Measurements from ENCODE around the gene LCAT.

Gene LCAT

DNA sequence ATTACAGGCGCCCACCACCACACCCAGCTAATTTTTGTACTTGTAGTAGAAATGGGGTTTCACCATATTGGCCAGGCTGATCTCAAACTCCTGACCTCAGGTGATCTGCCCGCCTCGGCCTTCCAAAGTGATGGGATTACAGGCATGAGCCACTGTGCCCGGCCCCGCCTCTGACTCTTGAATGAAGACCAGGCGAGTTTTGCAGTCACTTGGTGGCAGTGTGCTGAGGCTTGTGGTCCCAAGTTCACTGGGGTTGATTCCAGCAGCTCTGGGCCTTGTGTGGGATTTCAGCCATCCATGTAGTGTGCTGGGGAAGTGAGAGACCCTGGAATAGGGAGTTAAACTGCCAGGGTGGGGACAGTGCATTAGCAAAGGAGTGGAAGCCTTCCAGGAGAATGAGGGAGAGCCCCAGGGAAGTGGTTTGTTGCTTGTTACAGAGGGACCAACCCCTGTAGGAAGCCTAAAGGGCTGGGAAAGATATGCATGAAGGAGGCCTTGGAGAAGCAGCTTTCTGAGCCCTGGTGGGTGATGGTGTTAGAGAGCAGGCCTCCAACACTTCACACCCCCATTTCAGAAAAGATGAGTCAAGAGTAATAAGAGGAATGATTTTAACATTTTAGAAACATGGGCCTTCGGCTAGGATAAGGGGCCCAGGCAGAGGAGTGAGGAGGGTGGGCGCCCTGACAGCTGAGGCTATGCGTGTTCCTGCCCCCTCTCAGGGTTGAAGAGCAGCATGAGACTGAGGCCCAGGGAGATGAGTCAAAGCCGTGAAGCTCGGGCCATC lies 36.3 kb downstream of the LCAT start:
- H3K27me3 Mint-ChIP-seq, result no peaks in the 10 kb centered on the region

GRCh38 chr16:67902831-67903230 lies 41.1 kb downstream of the LCAT start:
- H3K36me3 Mint-ChIP-seq, result peaks cover 9% of the 10 kb centered on the region
- ATAC-seq (ENCODE audit: low read depth) (no peak), DNase-seq (ENCODE audit: low spot score in 2 of 2) (no peak)
- no peaks in the 10 kb centered on the region for H3K9me3 Mint-ChIP-seq
- no peaks in the 10 kb centered on the region for H3K27me3 Mint-ChIP-seq
- H3K27ac Mint-ChIP-seq, result no peak overlapping the region
- H3K4me3 Mint-ChIP-seq, result no peak overlapping the region
- H3K4me1 Mint-ChIP-seq, result peaks cover 11% of the 10 kb centered on the region

More for the DNA sequence above, 36.3 kb downstream of the LCAT start:
- Mint-ChIP-seq H3K36me3 (peaks cover 17% of the 10 kb centered on the region), H3K4me3 (no peak overlapping the region), H3K9me3 (no peaks in the 10 kb centered on the region), H3K4me1 (peaks cover 8% of the 10 kb centered on the region), H3K27ac (no peak overlapping the region)
- no peak for DNase-seq (ENCODE audit: low spot score in 2 of 2)
- no peak for ATAC-seq (ENCODE audit: low read depth)

DNA sequence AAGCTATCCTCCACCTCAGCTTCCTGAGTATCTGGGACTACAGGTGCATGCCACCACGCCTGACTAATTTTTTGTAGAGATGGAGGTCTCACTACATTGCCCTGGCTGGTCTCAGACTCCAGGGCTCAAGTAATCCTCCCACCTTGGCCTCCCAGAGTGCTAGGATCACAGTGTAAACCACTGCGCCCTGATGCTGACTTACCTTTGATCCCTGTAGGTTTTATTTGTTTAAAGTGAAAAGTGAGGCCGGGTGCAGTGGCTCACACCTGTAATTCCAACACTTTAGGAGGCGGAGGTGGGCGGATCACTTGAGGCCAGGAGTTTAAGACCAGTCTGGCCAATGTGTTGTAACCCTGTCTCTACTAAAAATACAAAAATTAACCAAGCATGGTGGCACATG lies 42.2 kb downstream of the LCAT start:
- no peaks in the 10 kb centered on the region for H3K9me3 Mint-ChIP-seq
- no peak for DNase-seq (ENCODE audit: low spot score in 2 of 2)
- H3K36me3 Mint-ChIP-seq, result peaks cover 7% of the 10 kb centered on the region
- H3K27ac Mint-ChIP-seq, result no peak overlapping the region
- ATAC-seq (ENCODE audit: low read depth), result no peak
- H3K4me1 Mint-ChIP-seq, result peaks cover 13% of the 10 kb centered on the region
- H3K4me3 Mint-ChIP-seq, result no peak overlapping the region
- no peaks in the 10 kb centered on the region for H3K27me3 Mint-ChIP-seq

DNA sequence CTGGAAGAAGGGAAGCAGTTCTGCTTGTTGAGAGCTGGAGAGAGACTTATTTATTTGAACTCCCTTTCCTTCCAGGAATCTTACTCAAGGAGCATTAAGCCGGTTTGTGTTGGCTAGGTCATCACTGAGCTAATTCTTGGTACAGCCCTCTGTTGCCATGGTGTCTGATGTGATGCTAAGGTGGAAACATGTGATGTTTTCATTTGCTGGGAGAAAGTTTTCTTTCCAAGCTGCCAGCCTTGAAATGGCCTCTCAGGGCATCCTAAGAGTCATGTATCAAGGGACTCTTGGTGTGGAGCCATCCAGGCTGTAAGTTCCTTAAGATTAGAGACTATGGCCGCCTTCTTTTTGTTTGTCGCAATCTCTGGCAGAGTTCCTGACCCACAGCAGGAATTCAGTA lies 46.7 kb downstream of the LCAT start:
- Mint-ChIP-seq H3K27ac (no peak overlapping the region), H3K36me3 (no peaks in the 10 kb centered on the region), H3K9me3 (no peaks in the 10 kb centered on the region), H3K4me1 (peaks cover 23% of the 10 kb centered on the region), H3K4me3 (no peak overlapping the region), H3K27me3 (no peaks in the 10 kb centered on the region)
- no peak for DNase-seq (ENCODE audit: low spot score in 2 of 2)
- no peak for ATAC-seq (ENCODE audit: low read depth)

GRCh38 chr16:67893743-67894399 lies 50.0 kb downstream of the LCAT start:
- ATAC-seq (ENCODE audit: low read depth), result no peak
- no peaks in the 10 kb centered on the region for H3K27me3 Mint-ChIP-seq
- H3K4me3 Mint-ChIP-seq, result peak overlapping the region; percentile 97
- H3K9me3 Mint-ChIP-seq, result no peaks in the 10 kb centered on the region
- no peak for DNase-seq (ENCODE audit: low spot score in 2 of 2)
- peaks cover 17% of the 10 kb centered on the region for H3K4me1 Mint-ChIP-seq
- peak overlapping the region; percentile 88 for H3K27ac Mint-ChIP-seq
- H3K36me3 Mint-ChIP-seq, result no peaks in the 10 kb centered on the region

- Mint-ChIP-seq H3K4me3 (peak within 1 kb of the TSS; percentile 97), H3K9me3 (no peaks in the 10 kb centered on the region), H3K27me3 (no peaks in the 10 kb centered on the region), H3K27ac (peak within 1 kb of the TSS; percentile 88), H3K36me3 (no peaks in the 10 kb centered on the region), H3K4me1 (peaks cover 17% of the 10 kb centered on the region)
- DNase-seq (ENCODE audit: low spot score in 2 of 2), result peak; percentile 73 to 84
- ATAC-seq (ENCODE audit: low read depth), result peak; percentile 98
These were observed 50.8 kb downstream of the LCAT start, which contains the start of gene PSKH1 for GRCh38 chr16:67892899-67893742. Gene PSKH1, plus strand, starts transcription at chr16:67893254. Its CDS starts 15,496 bp downstream, at chr16:67908750.

DNA sequence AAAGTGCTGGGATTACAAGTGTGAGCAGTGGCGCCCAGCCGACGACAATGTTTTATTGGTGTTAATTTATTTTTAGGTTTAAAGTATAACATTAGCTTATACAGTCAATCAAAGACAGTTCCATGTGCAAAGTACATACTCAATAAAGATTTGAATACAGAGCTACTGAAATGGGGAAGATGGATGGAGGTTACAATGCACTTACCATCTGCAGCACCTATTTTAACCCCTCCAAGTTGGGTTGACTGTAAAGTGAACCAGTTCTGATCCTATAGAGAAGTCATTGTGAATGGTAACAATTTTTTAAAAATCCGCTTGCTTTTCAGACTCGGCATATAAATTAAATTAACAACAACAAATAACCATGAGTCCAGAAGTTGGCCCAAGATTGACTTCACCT lies 51.5 kb downstream of the LCAT start:
- Mint-ChIP-seq H3K4me3 (peak overlapping the region; percentile 97), H3K27ac (peak overlapping the region; percentile 56), H3K27me3 (no peaks in the 10 kb centered on the region), H3K4me1 (peaks cover 17% of the 10 kb centered on the region), H3K9me3 (no peaks in the 10 kb centered on the region), H3K36me3 (no peaks in the 10 kb centered on the region)
- DNase-seq (ENCODE audit: low spot score in 2 of 2), result no peak
- ATAC-seq (ENCODE audit: low read depth), result no peak

Measured in memory B cell (primary cell).